Measurements from ENCODE around the gene KRT14. TPM values are rescaled to one million over a fixed set of nuclear protein-coding genes. Genes with fewer than 3 reads are reported as not detected.

KRT14 gene
- total RNA-seq, 1 experiment from 2014 or later: not detected

- no peaks in the 10 kb centered on the region for H3K79me2 ChIP-seq (ENCODE audit: insufficient read depth, low read length)
- no peaks in the 10 kb centered on the region; the same call in 1 of the 2 replicates for H3K4me1 ChIP-seq (ENCODE audit: insufficient read depth, low read length)
- no peak overlapping the region for H3T11ph ChIP-seq (ENCODE audit: low read length)
- no peak overlapping the region for H2AFZ ChIP-seq (ENCODE audit: low read length)
- no peak overlapping the region for H2BK20ac ChIP-seq (ENCODE audit: low read depth, low read length, poor library complexity, severe bottlenecking)
- Mint-ChIP-seq H3K27ac (no peak overlapping the region; a peak in 1 of 7 replicates), H3K36me3 (ENCODE audit: insufficient read depth in 1 of 3, low read depth in 3 of 3) (no peaks in the 10 kb centered on the region; a peak in 1 of 7 replicates), H3K27me3 (ENCODE audit: low read depth) (peaks cover 50% of the 10 kb centered on the region), H3K9me3 (no peaks in the 10 kb centered on the region), H3K4me1 (peaks cover 9 to 11% of the 10 kb centered on the region in 2 experiments), H3K4me3 (no peak overlapping the region)
- no peak overlapping the region for H3K27ac ChIP-seq (ENCODE audit: insufficient read length, low read depth, low read length)
- no peak overlapping the region for H2AK5ac ChIP-seq (ENCODE audit: insufficient read length, low read length)
- no peaks in the 10 kb centered on the region for H3K79me1 ChIP-seq (ENCODE audit: insufficient read depth, low read depth, low read length, poor library complexity, severe bottlenecking)
- H3K4ac ChIP-seq (ENCODE audit: low read depth, low read length): no peak overlapping the region
- no peak overlapping the region for H3K23ac ChIP-seq (ENCODE audit: insufficient read length, low read depth, low read length)
- H4K5ac ChIP-seq (ENCODE audit: insufficient read length, low read depth, low read length): no peak overlapping the region
- no CpG with 5 or more reads among the region's 3 CpGs for WGBS (ENCODE audit: extremely low coverage, insufficient read length, low lambda C conversion rate)
- H2BK120ac ChIP-seq (ENCODE audit: low read depth, low read length, poor library complexity, severe bottlenecking): no peak overlapping the region
- H3K9me3 ChIP-seq (ENCODE audit: control insufficient read depth, low read depth, low read length): no peaks in the 10 kb centered on the region
- H4K91ac ChIP-seq (ENCODE audit: insufficient read length, low read depth, low read length): no peak overlapping the region
- H3K27me3 ChIP-seq (ENCODE audit: insufficient read depth, low read length): no peaks in the 10 kb centered on the region
- no peak overlapping the region for H3K4me2 ChIP-seq (ENCODE audit: insufficient read depth, insufficient read length, low read length)
- DNase-seq: no peak
- H2BK5ac ChIP-seq (ENCODE audit: insufficient read length, low read length): no peak overlapping the region
- no peak overlapping the region for H3K9ac ChIP-seq (ENCODE audit: extremely low read depth, insufficient read length, low read length)
- H4K20me1 ChIP-seq (ENCODE audit: control insufficient read depth, insufficient read depth, insufficient read length): no peaks in the 10 kb centered on the region
- H3K23me2 ChIP-seq (ENCODE audit: insufficient read length, low read depth, low read length, poor library complexity, severe bottlenecking): no peaks in the 10 kb centered on the region
- H3K14ac ChIP-seq (ENCODE audit: insufficient read depth, low read length): no peak overlapping the region
- TF ChIP-seq CTCF (conservative IDR thresholded peaks at IDR 0.05): no peak
- H2BK12ac ChIP-seq (ENCODE audit: insufficient read length, low read depth, low read length): no peak overlapping the region
- H4K8ac ChIP-seq (replicated peaks; ENCODE audit: insufficient read length, low read depth, low read length): no peak overlapping the region
- no peak overlapping the region for H3K56ac ChIP-seq (ENCODE audit: insufficient read length, low read depth, low read length)
- H3K18ac ChIP-seq (ENCODE audit: insufficient read length, low read depth, low read length): no peak overlapping the region
- no peak overlapping the region for H2BK15ac ChIP-seq (ENCODE audit: low read depth, low read length)
Measured at GRCh38 chr17:41575336-41575735, 11.4 kb downstream of the KRT14 start.

All from H9 (cell line).